ENCODE results near the gene C9orf78. TPM values are rescaled to one million over a fixed set of nuclear protein-coding genes. Genes with fewer than 3 reads are reported as not detected.
A peak's percentile ranks its signal among the peaks of the same experiment; 100 is the strongest.

The C9orf78 gene
- total and polyA plus RNA-seq, 2 experiments from 2014 or later, result 43.8 to 47.9 TPM

DNA sequence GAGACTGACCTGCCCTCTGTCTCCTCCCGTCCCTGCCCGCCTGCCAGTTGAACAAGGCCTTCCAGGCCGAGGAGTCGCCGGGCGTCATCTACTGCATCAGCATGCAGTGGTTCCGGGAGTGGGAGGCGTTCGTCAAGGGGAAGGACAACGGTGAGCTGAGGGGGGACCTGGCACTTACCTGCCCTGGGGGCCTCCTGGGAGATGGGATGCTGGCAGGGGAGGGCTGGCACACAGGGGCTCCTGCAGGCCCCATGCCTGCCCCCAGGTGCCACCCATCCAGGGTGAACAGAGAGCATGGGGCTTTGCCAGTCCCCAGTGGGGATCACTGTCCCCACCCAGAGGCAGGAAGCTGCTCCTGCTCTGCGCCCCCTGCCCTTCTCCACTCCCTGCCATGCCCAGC is 43.2 kb upstream of the C9orf78 start:
- no peaks in the 10 kb centered on the region for H3K36me3 ChIP-seq (replicated peaks; ENCODE audit: insufficient read depth, low read depth)
- H3K4me1 ChIP-seq (ENCODE audit: insufficient read depth), result no peaks in the 10 kb centered on the region
- no peaks in the 10 kb centered on the region for H3K9me2 ChIP-seq (replicated peaks; ENCODE audit: insufficient read depth)
- no peaks in the 10 kb centered on the region for H4K20me1 ChIP-seq (ENCODE audit: insufficient read depth, poor library complexity, severe bottlenecking)
- no peaks in the 10 kb centered on the region for H3K9me3 ChIP-seq (ENCODE audit: low read depth)
- no peak overlapping the region for H3K4me3 ChIP-seq
- H3K27ac ChIP-seq, result no peak overlapping the region
- WGBS (ENCODE audit: low lambda C conversion rate, missing lambda C conversion rate), result 98% methylated on average over 11 of the region's 11 CpGs
- H3K4me2 ChIP-seq, result no peak overlapping the region
- no peaks in the 10 kb centered on the region for H3K79me2 ChIP-seq
- TF ChIP-seq EZH2 (IDR thresholded peaks at IDR 0.05; ENCODE audit: borderline replicate concordance), result no peak
- TF ChIP-seq EZH2phosphoT487 (IDR thresholded peaks at IDR 0.05; ENCODE audit: low read depth, severe bottlenecking, unreplicated experiment), result no peak
- TF ChIP-seq, protein P1, sequence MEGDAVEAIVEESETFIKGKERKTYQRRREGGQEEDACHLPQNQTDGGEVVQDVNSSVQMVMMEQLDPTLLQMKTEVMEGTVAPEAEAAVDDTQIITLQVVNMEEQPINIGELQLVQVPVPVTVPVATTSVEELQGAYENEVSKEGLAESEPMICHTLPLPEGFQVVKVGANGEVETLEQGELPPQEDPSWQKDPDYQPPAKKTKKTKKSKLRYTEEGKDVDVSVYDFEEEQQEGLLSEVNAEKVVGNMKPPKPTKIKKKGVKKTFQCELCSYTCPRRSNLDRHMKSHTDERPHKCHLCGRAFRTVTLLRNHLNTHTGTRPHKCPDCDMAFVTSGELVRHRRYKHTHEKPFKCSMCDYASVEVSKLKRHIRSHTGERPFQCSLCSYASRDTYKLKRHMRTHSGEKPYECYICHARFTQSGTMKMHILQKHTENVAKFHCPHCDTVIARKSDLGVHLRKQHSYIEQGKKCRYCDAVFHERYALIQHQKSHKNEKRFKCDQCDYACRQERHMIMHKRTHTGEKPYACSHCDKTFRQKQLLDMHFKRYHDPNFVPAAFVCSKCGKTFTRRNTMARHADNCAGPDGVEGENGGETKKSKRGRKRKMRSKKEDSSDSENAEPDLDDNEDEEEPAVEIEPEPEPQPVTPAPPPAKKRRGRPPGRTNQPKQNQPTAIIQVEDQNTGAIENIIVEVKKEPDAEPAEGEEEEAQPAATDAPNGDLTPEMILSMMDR (IDR thresholded peaks at IDR 0.05; ENCODE audit: poor library complexity), result no peak
- no peak overlapping the region for H2AFZ ChIP-seq
- H3K27me3 ChIP-seq, result no peaks in the 10 kb centered on the region
- DNase-seq (ENCODE audit: low spot score), result peak; percentile 2

DNA sequence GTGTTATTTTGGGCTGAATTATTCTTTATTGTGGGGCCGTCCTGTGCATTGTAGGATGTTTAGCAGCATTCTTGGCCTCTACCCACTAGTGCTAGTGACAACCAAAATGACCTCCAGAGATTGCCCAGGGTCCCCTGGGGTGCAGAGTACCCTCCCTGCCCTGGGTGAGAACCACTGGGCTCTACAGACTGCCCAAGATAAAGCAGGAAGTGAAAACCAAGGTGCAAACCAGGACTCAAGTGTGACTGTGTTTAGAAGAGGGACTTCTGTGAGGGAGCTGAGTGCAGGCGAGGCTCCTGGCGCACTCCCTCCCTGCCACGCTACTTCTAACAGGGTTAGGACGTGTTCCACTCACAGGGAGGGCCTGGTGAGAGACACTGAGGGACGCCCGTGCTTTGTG is 41.7 kb upstream of the C9orf78 start:
- no peak overlapping the region for H2AFZ ChIP-seq
- H3K4me2 ChIP-seq, result no peak overlapping the region
- H3K4me1 ChIP-seq (ENCODE audit: insufficient read depth), result no peaks in the 10 kb centered on the region
- H3K4me3 ChIP-seq, result no peak overlapping the region
- TF ChIP-seq EZH2 (IDR thresholded peaks at IDR 0.05; ENCODE audit: borderline replicate concordance), result no peak
- no peak for TF ChIP-seq EZH2phosphoT487 (IDR thresholded peaks at IDR 0.05; ENCODE audit: low read depth, severe bottlenecking, unreplicated experiment)
- TF ChIP-seq, protein P1 (IDR thresholded peaks at IDR 0.05; ENCODE audit: poor library complexity), result no peak
- 96% methylated on average over 7 of the region's 7 CpGs for WGBS (ENCODE audit: low lambda C conversion rate, missing lambda C conversion rate)
- H3K27ac ChIP-seq, result no peak overlapping the region
- no peaks in the 10 kb centered on the region for H4K20me1 ChIP-seq (ENCODE audit: insufficient read depth, poor library complexity, severe bottlenecking)
- no peaks in the 10 kb centered on the region for H3K79me2 ChIP-seq
- no peak for DNase-seq (ENCODE audit: low spot score)
- H3K9me2 ChIP-seq (replicated peaks; ENCODE audit: insufficient read depth), result no peaks in the 10 kb centered on the region
- H3K36me3 ChIP-seq (replicated peaks; ENCODE audit: insufficient read depth, low read depth), result no peaks in the 10 kb centered on the region
- H3K27me3 ChIP-seq, result no peaks in the 10 kb centered on the region
- H3K9me3 ChIP-seq (ENCODE audit: low read depth), result no peaks in the 10 kb centered on the region

DNA sequence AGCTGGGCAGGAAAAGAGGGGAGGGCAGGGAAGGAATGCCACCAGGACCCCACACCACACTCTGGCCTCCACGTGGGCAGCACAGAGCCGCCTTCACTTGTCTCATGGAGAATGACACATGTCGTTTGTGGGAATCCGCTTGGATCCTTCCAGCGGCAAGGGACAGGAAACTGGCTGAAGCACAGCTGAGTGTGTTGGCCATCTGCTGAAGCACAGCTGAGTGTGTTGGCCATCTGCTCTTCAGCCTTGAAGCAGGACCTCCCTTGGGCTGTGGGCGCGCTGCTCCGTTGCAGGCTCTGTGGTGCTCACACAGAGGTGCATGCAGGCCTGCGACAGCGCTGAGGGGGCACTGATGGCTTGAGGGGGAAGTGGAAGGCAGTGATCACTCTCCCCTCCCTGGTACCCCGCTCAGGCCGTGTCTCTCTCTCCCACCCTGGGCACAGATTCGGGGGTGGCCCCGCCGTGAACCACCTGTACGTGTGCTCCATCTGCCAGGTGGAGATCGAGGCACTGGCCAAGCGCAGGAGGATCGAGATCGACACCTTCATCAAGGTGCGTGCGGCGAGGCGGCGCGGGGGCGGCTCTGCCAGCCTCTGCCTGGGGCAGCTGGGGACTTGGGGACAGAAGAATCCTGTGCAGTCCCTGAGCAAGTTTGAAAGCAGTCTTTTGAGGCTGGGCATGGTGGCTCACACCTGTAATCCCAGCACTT is 40.8 kb upstream of the C9orf78 start:
- no peaks in the 10 kb centered on the region for H3K4me1 ChIP-seq (ENCODE audit: insufficient read depth)
- 98% methylated on average over 27 of the region's 27 CpGs for WGBS (ENCODE audit: low lambda C conversion rate, missing lambda C conversion rate)

More for the DNA sequence above, 40.8 kb upstream of the C9orf78 start:
- H3K4me2 ChIP-seq, result no peak overlapping the region
- no peaks in the 10 kb centered on the region for H3K79me2 ChIP-seq
- no peaks in the 10 kb centered on the region for H3K36me3 ChIP-seq (replicated peaks; ENCODE audit: insufficient read depth, low read depth)
- no peak overlapping the region for H3K27ac ChIP-seq
- TF ChIP-seq EZH2phosphoT487 (IDR thresholded peaks at IDR 0.05; ENCODE audit: low read depth, severe bottlenecking, unreplicated experiment), result no peak
- no peak for TF ChIP-seq EZH2 (IDR thresholded peaks at IDR 0.05; ENCODE audit: borderline replicate concordance)
- TF ChIP-seq, protein P1 (IDR thresholded peaks at IDR 0.05; ENCODE audit: poor library complexity), result no peak
- no peak overlapping the region for H3K4me3 ChIP-seq
- no peak overlapping the region for H2AFZ ChIP-seq
- no peak for DNase-seq (ENCODE audit: low spot score)
- H3K9me2 ChIP-seq (replicated peaks; ENCODE audit: insufficient read depth), result no peaks in the 10 kb centered on the region
- H4K20me1 ChIP-seq (ENCODE audit: insufficient read depth, poor library complexity, severe bottlenecking), result no peaks in the 10 kb centered on the region
- no peaks in the 10 kb centered on the region for H3K27me3 ChIP-seq
- no peaks in the 10 kb centered on the region for H3K9me3 ChIP-seq (ENCODE audit: low read depth)
